HuH-7 (cell line): Measurements from ENCODE around the gene JMJD6.

ENCODE experiments used
- DNase-seq: peaks from one replicate; pipeline ENCODE4 v3.0.0; 2011; ENCODE audit warnings: low spot score

The JMJD6 gene

DNA sequence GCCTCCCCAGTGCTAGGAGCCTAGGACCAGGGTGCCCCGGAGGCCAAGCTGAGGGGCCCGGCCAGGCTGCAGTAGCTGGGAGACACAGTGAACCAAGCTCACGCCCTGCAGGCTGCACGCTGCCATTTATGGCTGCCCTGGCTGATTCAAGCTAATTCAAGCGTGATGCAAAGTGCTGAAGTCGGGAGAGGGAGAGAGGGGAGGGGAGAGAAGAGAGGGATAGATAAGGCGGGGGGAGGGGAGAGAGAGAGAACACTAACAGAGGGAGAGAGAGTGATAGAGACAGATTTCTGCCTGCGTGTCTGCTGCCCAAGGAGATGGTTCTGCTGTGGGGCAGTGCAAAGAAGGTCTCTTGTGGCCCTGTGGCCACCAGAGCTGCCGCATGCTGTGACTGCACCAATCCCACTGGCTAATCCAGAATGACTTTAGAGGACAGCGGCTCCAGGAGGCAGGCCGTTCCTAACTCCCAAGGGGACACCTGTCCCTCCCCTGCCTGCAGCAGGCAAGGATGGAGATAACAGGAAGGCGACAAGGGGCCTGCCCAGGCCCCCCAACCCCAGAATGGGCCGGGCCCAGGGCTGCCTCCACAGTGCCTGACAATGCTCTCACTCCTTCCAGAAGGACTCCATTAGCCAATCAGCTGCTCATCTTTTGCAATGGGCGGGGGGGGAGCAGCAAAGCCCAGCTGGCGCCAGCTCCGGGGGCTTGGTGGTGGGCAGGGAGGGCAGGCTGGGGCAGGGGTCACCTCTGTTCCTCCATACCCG lies 28.5 kb downstream of the JMJD6 start:
- peak; percentile 72 for DNase-seq

- DNase-seq = no peak
These were observed 29.4 kb downstream of the JMJD6 start for GRCh38 chr17:76696763-76697701.

DNA sequence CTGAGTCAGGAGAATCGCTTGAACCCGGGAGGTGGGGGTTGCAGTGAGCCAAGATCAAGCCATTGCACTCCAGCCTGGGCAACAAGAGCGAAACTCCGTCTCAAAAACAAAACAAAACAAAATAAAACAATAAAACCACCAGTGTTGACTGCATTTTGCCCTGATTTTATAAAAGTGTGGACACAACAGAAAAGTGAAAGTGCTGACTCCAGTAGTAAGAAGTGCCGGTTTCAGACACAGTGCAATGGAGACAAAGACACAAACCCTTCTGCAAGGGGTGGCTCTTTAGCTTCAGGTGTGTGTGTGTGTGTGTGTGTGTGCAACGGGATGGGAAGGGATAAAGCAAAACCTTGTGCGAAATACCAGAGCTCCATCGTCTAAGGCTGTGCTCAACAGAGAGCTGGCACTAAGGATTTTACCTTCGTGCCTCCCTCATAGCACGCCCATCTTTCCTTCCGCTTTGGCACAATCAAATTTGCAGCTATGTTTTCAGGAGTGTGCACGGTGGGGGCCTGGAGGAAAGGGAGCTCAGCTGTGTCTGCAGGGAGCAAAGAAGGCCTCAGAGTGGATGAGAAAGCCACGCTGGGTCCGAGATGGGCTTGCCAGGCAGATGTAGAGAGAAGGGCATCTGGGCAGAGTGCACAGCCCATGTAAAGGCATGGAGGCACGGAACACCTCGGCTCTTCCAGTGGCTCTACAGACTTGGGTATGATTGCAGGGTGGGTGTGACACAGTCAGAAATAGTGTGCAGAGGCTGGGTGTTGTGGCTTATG lies 31.2 kb downstream of the JMJD6 start:
- DNase-seq = no peak

DNA sequence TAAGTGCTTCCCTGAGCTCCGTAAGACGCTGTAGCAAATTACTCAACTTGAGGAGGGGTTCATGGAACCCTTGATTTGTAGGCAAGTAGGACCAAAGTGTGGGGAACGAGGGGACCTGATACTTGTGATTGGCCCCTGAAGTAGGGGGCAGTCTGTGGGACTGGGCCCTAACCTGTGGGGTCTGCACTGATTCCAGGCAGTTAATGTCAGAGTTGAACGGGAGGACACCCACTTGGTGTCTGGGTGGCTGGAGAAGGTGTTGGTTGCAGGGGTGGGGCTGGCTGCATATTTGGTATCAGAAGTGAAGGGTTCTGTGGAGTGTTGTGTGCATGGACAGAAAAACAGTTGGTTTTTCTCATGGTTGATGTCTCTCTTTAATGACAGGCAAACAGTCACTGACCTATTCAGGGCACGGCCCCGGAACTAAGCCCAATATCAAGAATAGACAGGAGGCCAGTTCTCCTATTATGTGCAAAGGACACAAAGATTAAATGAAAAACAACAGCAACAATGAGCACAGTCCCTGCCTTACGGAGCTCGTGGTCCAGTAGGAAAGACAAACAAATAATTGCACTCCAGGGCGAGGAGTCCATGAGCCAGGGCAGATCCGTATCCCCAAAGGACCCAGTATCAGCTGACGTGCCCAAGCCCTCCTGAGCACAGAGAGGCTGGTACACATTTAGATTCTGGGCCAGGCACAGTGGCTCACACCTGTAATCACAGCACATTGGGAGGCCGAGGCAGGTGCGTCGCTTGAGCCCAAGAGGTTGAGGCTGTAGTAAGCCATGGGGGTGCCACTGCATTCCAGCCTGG lies 34.8 kb downstream of the JMJD6 start:
- DNase-seq = no peak

GRCh38 chr17:76690596-76691280 lies 35.7 kb downstream of the JMJD6 start:
- DNase-seq = no peak

GRCh38 chr17:76689859-76690258 lies 36.5 kb downstream of the JMJD6 start:
- no peak for DNase-seq

- no peak for DNase-seq
These were observed 38.2 kb downstream of the JMJD6 start for GRCh38 chr17:76688165-76688622.

GRCh38 chr17:76687298-76688164 lies 38.9 kb downstream of the JMJD6 start:
- no peak for DNase-seq

DNA sequence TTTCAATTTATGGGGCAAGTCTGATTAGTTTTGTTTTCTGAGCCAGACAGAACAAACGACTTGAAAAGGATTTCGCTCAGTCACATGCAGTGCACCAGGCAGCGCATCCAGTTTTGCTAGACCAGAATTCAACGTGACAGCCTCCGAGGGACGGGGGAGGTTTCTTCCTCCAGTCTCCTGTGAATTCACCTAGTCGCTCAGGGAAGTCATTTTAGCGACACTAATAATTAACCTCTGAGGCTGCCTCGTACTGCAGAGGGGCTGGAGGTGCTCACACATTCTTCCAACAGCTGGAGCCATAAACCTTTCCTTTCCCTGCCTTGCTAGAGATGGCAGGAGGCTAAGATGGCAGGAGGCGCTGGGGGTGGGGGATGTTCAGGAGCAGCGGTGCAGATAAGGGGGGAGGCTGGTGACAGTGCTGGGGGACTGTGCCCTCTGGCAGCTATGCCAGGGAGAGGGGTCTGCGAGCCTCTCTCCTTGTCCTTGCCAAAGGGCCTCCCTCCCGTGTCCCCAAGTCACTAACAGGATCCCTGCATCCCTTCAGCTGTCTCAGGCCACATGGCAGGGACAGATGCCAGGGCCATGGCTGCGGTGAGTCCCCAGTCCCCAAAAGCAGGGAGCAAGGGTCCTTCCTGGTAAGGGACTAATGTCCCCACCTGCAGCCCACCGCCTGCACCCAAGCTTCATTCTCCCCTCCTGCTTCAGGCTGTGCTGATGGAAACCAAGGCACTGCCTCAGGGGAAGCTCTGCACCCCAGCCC lies 39.7 kb downstream of the JMJD6 start:
- no peak for DNase-seq

- DNase-seq = no peak
These were observed 40.6 kb downstream of the JMJD6 start for GRCh38 chr17:76685846-76686245.

GRCh38 chr17:76685366-76685765 lies 41.0 kb downstream of the JMJD6 start:
- no peak for DNase-seq

DNA sequence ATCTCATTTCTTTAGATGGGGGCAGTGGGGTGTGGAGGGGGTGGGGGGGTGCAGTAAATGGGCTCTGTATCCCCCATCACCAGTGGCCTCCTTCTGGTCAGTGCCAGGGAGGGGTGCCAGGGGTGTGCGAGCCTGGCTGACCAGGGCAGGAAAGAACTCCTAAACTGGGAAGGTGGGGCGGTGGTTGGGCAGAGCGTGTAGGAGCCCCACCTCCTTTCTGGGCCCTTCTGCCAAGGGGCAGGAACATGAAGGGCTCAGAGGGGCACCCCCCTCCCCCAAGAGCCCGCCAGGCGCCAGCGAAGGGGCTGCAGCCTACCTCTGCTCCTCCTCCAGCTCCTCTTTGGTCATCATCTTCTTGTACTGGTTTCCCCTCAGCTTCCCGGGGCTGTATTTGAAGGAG lies 41.6 kb downstream of the JMJD6 start:
- no peak for DNase-seq

- no peak for DNase-seq
These were observed 42.3 kb downstream of the JMJD6 start for GRCh38 chr17:76683921-76684745.

DNA sequence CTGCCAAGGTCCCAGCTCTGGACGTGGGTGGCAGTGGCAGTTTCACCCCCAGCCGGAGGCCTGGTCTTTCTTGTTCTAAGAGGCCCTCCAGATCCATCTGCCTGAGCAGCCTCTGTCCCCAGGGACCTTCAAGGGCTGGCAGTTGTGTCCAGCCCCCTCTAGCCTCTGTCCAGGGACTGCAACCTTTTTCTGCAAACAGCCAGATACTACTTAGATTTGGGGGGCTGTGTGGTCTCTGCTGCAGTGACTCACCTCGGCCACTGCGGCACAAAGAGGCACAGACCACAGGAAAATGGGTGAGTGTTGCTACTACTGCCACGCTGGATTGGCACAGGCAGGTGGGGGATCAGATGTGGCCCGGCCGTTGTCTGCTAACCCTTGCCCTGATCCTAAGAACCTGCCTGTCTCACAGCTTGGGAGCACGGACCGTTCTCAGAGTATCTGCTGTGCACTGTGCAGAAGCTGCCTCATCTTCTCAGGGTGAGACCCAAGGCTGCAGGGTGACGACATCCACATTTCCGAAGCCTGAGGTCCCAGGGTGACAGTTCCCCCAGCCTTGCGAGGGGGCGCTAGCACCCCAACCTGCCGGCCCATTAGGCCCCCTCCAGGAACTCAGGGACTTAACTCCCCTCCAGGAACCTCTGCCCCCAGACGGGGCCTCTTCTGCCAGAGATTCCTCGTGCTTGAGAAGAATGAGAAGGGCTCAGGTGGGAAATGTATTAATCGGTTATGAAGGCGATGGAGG lies 43.2 kb downstream of the JMJD6 start:
- DNase-seq = no peak

- DNase-seq = no peak
These were observed 44.1 kb downstream of the JMJD6 start for GRCh38 chr17:76682296-76682695.

DNA sequence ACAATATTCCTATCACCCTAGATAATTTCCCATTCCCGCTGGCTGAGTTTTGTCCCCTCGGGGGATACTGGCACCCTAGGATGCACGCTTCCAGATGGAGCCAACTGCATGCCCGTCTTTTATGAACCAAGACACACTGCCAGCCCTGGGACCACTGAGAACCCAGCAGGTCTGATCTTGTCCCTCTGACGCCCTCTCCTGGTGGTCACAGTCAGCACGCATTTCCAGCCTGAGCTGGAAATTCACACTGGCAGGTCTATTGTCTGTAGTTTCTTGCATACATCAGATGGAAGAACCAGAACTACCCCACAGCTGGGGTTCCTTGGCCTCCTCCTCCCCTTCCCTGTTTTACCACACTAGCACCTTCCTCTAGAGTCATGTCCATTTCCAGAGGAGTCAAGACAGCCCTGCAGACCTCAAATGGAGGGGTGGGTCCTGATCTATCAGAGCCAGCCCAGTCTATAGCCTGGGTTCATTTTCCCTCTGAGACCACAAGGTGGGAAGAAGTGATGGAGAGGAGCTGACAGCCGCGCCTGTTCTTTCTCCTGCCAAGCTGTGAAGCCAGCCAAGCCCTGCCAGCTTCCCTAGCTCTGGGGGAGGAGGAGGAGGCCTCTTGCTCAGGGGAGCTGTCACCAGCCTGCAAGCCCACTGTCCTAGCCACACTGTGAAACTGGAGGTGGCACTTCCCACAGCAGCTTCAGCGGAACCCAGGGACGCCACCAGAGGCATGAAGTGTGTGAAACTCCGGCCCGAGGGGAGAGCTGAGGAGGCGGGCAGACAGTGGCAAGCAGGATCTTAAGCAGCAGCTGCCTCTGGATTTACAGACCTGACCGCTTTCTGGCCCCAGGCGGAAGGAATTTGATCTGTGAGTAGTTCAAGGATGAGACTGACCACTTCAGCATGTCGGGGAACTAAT lies 44.9 kb downstream of the JMJD6 start:
- DNase-seq = peak; percentile 87
